HG03097 (cell line): ENCODE data around the gene TXNRD1.

Experiments
- ATAC-seq: cut with Tn5 transposase; IDR thresholded peaks from one replicate; pipeline ENCODE4 v1.9.1; 2021; ENCODE audit not compliant: unreplicated experiment, low FRiP score

TXNRD1 gene

GRCh38 chr12:104359216-104359615 lies 143.6 kb downstream of the TXNRD1 start:
- no peak for ATAC-seq

GRCh38 chr12:104360157-104360556 lies 144.6 kb downstream of the TXNRD1 start:
- no peak for ATAC-seq

- ATAC-seq: no peak
These were observed 145.6 kb downstream of the TXNRD1 start for GRCh38 chr12:104360983-104361707.

GRCh38 chr12:104365921-104366410 lies 150.4 kb downstream of the TXNRD1 start:
- ATAC-seq: no peak

GRCh38 chr12:104369708-104370107 lies 154.1 kb downstream of the TXNRD1 start:
- no peak for ATAC-seq

- ATAC-seq: no peak
These were observed 155.7 kb downstream of the TXNRD1 start for GRCh38 chr12:104371043-104371870.

GRCh38 chr12:104372061-104372720 lies 156.6 kb downstream of the TXNRD1 start:
- no peak for ATAC-seq

GRCh38 chr12:104372721-104373335 lies 157.2 kb downstream of the TXNRD1 start:
- no peak for ATAC-seq

GRCh38 chr12:104374071-104374470 lies 158.5 kb downstream of the TXNRD1 start:
- ATAC-seq: no peak

- ATAC-seq: no peak
These were observed 159.2 kb downstream of the TXNRD1 start for GRCh38 chr12:104374806-104375205.

GRCh38 chr12:104375775-104376174 lies 160.2 kb downstream of the TXNRD1 start:
- ATAC-seq: no peak

GRCh38 chr12:104376650-104377513 lies 161.3 kb downstream of the TXNRD1 start:
- no peak for ATAC-seq

- ATAC-seq: no peak
These were observed 161.9 kb downstream of the TXNRD1 start for GRCh38 chr12:104377514-104377812.

- ATAC-seq: no peak
These were observed 162.8 kb downstream of the TXNRD1 start for GRCh38 chr12:104378427-104378826.

GRCh38 chr12:104381341-104381730 lies 165.8 kb downstream of the TXNRD1 start:
- no peak for ATAC-seq

GRCh38 chr12:104381731-104382480 lies 166.3 kb downstream of the TXNRD1 start:
- ATAC-seq: no peak

GRCh38 chr12:104384141-104384880 lies 168.7 kb downstream of the TXNRD1 start:
- ATAC-seq: no peak

- ATAC-seq: no peak
These were observed 169.9 kb downstream of the TXNRD1 start for GRCh38 chr12:104385510-104385909.

GRCh38 chr12:104386461-104386860 lies 170.9 kb downstream of the TXNRD1 start:
- ATAC-seq: no peak
